ENCODE data around the gene PPP1R12A.

PPP1R12A gene

GRCh38 chr12:79837575-79837974, 97.3 kb downstream of the PPP1R12A start:
- DNase-seq (ENCODE audit: low spot score) = no peak
- H3K27ac ChIP-seq = no peak overlapping the region
- no peak overlapping the region for H3K4me3 ChIP-seq
- TF ChIP-seq CTCF (IDR thresholded peaks at IDR 0.05) = no peak

DNA sequence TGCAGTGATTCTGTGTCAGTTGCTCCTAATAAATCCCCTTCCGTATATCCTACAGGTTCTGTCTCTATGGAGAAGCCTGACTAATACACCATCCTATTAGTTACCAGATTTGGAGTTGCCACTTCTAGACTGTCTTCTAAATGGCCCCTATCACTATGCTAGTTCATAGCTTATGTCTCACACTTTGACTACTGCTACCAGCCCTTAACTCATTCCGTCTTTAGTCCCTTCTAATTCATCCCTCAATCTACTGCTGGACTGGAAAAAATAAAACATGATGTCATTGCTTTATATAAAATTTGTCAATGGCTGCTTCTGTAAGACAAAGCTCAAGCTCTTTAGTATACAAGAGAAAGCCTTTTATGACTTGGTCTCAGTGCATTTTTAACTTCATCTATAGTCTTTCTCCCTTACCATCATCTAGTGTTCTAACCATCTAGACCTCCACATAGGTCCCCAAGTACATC, 99.5 kb downstream of the PPP1R12A start:
- DNase-seq (ENCODE audit: low spot score) = no peak
- Histone ChIP-seq H3K4me3 (no peak overlapping the region), H3K27ac (no peak overlapping the region)
- no peak for TF ChIP-seq CTCF (IDR thresholded peaks at IDR 0.05)

GRCh38 chr12:79834712-79835376, 100.1 kb downstream of the PPP1R12A start:
- no peak for DNase-seq (ENCODE audit: low spot score)
- H3K27ac ChIP-seq = no peak overlapping the region
- no peak for TF ChIP-seq CTCF (IDR thresholded peaks at IDR 0.05)
- no peak overlapping the region for H3K4me3 ChIP-seq

GRCh38 chr12:79830440-79830839, 104.5 kb downstream of the PPP1R12A start:
- no peak for DNase-seq (ENCODE audit: low spot score)
- TF ChIP-seq CTCF (IDR thresholded peaks at IDR 0.05) = no peak
- Histone ChIP-seq H3K27ac (no peak overlapping the region), H3K4me3 (no peak overlapping the region)

DNA sequence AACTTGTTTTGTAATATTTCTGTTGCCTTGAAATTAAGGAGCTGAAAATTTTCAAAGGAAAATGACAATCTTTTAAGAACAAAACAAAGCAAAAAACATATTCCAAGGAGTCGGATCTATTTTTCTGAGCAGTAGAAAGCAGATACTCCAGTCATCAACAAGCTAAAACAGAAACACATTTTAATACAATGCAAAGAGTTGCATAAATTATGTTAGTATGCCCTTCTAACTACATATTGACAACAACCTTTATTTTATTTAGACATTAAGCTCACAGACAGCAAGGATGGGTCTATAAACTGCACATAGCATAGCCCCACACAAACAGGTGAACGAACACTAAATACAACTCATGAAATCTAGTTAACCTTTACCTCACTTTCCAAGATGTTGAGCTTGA, 106.0 kb downstream of the PPP1R12A start:
- DNase-seq (ENCODE audit: low spot score) = no peak
- no peak overlapping the region for H3K27ac ChIP-seq
- no peak overlapping the region for H3K4me3 ChIP-seq
- no peak for TF ChIP-seq CTCF (IDR thresholded peaks at IDR 0.05)

- Histone ChIP-seq H3K4me3 (no peak overlapping the region), H3K27ac (no peak overlapping the region)
- DNase-seq (ENCODE audit: low spot score) = no peak
- TF ChIP-seq CTCF (IDR thresholded peaks at IDR 0.05) = no peak
These were observed 107.4 kb downstream of the PPP1R12A start for GRCh38 chr12:79827484-79827883.
